ENCODE measurements around the gene SRSF3.
A peak's percentile ranks its signal among the peaks of the same experiment; 100 is the strongest.
"Not testable (repeated sequence)": the region's sequence is repeated elsewhere in the genome, so short reads cannot be mapped to it uniquely, and the experiment has no call there.

The SRSF3 gene

DNA sequence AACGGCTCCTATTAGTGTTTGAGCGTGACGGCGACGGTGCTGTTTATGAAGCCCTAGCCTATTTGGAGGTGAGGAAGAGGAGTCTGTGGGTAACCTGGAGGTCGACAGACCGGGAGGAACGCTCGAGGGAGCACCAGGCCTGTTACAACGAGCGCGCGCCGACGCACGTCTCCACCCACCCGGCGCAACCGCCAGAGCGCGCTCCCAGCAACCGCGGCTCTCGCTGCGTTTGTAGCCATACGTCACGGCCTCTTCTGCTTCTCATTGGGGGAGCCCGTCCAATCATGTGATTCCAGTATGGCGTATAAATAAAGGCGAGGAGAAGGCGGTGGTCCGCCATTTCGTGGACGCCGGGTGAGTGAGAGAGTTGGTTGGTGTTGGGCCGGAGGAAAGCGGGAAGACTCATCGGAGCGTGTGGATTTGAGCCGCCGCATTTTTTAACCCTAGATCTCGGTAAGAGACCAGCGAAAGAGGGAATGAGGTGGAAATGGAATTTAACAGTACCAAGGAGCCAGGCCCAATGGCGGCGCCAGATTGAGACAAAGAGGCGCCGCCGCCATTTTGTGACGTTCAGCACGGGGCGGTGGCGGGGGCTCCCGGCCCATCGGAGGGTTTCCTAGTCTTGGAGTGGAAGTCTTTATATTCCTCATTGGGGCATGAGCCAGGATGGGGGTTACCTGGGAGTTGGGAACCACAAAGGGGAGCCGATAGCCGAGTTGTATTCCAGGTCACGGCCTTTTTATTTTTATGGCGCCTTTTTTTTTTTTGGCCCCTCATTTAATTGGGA, at the start of gene SRSF3:
Gene SRSF3, plus strand, starts transcription at position 334 of the 787 bp plus-strand sequence. CDS start 2,401 bp downstream, outside the sequence.
- peak; percentile 94 to 96 for DNase-seq

DNA sequence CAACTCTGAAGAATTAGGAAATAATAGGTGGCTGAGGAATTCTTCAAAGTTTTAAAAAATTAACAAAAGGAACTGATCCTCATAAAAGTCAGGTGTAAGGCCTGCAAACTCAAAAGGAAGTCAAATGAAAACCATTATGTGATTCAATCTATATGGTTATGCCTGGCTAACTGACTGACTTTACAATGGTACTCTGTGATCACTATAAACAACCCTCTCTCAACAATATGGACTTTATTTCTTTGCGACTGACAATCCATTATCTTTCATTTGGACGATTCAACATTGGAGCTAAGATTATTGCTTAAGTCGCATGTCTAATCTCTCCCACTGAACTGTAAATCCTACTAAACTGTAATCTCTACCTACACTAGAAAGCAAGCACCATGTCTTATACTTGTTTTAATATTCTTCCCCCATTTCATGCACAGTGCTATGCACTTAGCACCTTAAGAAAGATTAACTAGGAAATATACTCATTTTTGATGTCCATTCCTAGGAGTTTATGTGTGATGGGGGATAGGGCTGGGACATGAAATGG, 48.3 kb upstream of the SRSF3 start:
- no peak for DNase-seq

DNA sequence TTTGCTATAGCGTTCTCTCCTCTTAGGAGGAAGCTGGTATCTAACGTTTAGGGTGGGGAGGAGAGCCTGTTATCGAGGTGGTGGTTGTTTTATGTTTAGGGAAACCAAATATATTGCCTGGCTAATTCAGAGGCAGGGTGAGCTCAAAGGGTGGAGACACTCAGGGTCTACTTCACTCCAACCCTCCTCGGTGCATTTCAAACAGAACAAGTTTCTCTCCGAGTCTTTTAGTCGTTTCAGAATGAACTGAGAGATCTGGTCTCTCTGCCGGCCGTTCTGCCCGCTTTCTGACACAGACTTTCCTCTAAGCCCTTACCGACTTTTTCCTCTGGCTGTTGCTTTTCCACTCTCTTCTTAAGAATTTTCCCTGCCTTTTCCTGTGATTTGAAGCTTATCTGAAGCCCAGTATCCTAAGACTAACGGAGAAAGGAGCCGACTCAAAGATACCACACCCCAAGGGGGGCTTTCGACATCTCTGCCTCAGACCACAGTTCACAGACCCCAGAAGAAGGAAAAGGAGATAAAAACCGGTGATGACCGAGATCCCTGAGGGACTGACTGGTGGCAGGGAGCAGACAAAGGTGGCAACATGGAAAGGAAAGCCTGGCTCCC, 47.7 kb upstream of the SRSF3 start:
- peak; percentile 49 to 53 for DNase-seq

DNA sequence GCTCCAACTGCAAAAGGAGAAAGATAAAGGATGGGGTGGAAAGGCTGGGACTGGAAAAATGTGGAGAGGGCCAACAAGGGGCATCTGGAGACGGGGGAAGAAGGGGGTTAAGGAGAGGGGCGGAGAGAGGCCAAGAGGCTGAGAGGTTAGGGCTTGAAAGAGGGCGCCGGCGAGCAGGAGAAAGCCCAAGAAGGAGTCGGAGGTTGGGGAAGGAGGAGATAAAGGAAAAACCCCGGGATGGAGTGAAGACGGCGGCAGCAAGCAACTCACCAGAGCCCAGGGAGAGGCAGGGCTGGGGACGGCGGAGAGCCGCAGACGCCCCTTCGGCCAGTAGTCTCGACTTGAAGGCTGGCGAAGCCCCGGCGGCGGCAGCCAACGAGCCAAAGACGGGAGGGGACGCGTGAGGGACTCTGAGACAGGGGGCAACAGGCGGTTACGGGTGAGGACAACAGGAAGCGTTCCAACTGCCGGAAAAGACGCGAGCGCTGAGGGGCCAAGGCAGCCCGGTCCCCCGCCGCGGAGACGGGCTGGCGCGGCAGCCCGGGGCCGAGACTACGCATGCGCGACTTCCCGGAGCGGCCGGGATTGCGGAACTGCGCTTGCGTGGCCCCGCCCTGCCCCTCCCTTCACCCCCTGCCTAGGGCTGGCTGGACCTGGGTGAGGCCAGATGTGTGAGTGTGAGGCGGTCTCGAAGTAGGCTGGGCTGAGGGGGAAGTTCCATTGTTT, 47.1 kb upstream of the SRSF3 start, which contains the start of gene STK38:
Gene STK38, minus strand, starts transcription at position 560 of the 726 bp plus-strand sequence. CDS start 7,277 bp downstream, outside the sequence.
- peak; percentile 94 to 98 for DNase-seq

DNA sequence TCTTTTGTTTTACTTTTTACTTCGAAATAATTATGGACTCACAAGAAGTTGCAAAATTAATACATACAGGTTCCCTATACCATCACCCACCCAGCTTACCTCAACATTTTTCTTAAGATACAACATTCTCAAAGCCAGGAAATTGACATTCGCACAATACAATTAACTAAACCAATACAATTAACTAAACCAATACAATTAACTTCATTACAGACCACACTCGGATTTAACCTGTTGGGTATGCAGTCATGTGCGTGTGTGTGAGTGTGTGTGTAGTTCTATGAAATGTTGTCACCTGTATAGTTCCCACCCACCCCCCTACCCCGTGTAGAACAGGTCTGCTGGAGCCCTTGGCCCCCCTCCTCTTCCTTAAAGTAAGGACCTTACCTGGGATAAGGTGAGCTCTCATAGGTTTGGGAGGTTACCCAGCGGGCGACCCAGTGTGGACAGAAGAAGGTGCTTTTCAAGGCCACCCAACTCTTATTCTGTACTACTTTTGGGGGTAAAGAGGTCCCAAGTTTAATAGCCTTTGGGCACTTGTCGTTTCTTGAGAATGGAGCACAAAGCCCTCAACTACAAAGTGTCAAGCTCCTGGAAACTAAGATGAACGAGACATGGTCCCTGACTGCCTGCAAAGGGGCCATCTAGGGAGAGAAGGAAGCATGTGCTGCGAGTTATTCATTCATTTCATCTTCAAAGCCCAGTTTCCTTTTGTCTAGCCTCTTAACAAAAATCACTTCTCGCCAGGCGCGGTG, 46.3 kb upstream of the SRSF3 start:
- peak; percentile 35 to 45 for DNase-seq

DNA sequence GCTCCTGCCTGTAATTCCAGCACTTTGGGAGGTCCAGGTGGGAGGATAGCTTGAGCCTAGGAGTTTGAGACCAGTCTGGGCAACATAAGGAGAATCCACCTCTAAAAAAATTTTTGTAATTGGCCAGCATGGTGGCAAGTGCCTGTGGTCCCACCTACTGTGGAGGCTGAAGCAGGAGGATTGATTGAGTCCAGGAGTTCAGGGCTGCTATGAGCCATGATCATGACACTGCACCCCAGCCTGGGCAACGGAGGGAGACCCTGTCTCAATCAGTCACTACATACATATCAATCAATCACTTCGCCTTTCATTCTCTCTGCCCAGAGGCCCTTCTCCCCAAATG, 45.8 kb upstream of the SRSF3 start:
- no peak for DNase-seq

DNA sequence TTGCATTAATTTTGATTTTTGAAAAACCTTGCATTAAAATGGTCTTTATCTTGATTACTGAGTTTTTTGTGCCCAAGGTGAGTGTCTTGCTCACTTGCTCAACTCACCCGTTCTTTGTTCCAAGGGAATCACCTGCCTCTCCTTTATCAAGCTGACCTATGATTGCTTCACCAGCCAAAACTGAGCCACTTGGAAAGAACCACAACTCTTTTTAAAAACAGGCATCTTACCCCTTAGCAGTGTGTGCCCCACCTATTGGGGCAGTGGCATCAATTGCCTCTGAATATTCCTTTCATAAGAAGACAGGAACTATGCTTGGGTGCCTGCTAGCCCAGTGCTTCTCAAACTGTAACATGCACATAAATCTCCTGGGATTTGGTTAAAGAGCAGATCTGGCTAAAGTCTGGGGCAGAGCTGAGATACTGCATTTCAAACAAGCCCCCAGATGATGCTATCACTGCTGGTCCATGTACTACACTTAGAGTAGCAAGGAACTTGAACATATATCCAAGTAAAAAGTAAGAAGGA, 43.6 kb upstream of the SRSF3 start:
- DNase-seq = no peak

DNA sequence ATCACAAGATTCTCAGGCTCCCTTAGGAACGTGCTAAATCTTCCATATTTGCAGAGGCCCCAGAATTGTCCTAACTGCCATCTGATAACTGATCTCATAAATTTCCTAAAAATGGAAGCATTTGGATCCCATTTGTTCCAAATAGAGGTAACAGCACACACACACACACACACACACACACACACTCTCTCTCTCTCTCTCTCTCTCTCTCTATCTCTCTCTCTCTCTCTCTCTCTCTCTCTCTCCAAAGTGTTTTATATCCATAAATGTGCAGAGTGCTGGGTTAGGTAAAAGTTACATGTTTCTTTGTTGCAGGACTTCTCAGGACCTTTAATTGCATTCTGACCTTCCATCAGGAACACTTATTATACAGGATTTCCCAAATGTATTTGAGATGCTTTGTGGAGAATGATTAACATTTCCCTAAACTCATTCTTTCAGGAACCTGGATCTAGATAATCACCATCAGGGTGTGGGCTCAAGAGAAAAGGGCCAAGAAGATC, 38.4 kb upstream of the SRSF3 start:
- DNase-seq = no peak

DNA sequence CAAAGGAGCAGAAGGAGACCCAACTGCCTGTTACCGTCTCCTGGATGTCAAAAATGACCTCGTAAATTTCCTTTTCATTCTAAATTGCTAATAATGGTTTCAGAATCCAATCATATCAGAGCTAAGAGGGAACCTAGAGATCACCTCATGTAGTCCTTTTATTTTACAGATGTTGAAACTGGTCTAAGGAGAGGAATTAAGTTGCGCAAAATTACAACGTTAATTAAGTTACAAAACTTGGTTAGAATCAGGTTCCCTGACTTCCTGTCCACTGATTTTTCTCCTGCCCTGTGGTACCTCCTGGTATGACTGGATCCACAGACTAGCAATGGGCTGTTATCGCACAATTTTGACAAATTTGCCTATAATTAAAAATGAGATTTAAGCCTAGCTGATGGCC, 37.9 kb upstream of the SRSF3 start:
- DNase-seq = no peak

DNA sequence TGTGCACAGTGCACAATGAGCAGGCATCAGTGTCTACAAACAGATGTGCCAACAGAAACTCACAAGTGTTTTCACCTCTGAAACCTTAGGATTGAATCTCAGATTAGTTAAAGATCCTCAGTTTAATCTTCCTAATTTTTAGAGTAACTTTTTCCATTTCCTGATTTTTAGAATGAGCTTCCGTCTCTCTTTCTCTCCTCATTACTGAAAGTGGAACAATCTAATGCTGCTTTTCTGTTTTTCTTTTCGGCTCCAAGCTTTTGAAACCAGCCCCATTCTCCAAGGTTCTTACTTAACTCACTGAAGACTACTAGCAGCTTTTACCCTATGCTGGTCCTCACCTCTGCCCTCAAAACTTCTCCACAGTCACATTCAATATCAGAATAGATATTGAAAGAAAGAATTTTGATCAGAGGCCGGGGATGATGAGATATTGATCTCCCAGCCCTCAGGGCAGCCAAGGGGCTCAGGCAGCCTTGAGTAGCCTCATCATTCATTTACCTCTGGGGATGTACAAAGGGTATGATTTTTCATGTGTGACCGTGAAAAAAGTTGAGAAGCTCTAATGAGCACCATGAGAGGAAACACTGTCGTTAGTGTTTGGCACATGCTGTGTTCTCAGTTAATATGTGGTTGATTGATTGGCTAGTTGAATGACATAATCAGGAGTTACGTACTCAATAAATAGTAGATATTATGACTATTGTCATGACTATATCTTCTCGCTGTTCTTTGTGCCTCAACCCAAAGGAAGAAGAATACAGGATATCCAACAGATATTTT, 35.0 kb upstream of the SRSF3 start:
- DNase-seq = no peak

DNA sequence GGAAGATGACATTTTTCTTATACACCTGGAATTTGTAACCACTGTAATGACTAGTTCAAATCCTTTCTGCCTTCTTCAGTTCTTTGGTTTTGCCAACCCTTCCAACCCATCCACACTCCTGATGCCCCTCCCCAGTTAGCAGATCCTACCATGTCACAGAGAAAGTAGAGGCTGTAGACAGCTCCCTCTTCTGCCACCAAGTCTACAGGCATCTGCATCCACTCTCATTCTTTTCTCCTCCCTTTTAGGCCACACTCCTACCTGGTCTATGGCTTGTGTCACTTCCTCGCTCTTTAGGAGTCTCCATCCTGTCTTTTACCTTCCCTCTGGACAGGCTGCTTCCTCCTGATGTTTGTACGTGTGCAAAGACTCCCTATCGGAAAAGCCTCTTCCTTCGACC, 33.3 kb upstream of the SRSF3 start:
- DNase-seq = no peak

DNA sequence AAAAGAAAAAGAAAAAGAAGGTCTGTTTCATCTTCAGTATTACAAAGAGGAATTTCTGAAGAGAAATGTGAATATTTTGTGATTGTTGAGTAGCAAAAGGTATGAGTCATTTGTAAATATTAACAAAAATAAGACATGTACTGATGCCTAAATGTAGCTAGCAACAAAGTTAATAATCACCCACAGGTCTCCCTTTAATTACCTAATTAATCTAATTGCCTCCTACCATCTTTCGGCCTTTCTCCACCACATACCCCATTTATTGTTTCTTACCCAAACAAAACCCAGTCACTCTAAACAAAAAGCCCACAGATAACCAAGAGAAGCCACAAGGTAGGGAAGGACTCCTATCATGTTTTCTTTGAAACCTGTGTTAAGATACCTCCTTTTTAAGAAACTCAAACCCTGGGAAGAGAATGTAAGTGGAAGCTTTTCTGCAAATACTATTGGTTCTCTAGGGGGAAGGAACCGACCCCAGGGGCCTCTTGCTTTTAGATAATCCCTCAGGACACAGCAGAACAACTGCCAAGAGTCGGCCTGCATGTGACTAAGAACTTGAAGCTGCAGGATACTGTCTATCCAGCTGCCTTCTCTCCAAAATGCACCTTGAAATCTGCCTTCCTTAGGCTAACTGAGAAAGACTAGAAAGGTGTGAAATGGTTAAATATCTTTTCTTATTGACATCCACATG, 30.8 kb upstream of the SRSF3 start:
- no peak for DNase-seq

DNA sequence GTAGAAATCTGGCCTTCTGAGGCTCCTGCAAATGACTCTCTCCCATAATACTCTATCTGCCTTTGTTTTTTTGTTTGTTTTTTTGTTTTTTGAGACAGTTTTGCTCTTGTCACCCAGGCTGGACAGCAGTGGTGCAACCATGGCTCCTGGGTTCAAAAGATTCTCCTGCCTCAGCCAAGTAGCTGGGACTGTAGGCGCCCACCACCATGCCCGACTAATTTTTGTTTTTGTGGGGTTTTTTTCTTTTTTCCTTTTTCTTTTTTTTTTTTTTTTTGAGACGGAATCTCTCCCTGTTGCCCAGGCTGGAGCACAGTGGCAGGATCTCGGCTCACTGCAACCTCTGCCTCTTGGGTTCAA, 30.3 kb upstream of the SRSF3 start:
- no peak for DNase-seq

DNA sequence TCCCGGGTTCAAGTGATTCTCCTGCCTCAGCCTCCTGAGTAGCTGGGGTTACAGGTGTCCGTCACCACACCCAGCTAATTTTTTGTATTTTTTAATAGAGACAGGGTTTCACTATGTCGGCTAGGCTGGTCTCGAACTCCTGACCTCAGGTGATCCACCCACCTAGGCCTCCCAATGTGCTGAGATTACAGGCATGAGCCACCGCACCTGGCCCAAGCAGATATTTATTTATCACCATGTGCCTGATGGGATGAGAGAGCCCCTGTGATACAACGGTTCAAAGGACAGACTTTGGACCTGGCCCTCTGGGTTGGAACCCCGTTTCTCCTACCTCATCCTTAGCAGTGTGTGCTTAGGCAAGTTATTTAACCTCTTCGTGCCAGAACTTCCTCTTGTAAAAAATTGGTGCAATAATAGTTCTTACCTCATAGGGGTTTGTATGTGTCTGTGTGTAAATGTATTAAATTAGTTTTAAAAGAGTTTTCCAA, 27.7 kb upstream of the SRSF3 start:
- no peak for DNase-seq

DNA sequence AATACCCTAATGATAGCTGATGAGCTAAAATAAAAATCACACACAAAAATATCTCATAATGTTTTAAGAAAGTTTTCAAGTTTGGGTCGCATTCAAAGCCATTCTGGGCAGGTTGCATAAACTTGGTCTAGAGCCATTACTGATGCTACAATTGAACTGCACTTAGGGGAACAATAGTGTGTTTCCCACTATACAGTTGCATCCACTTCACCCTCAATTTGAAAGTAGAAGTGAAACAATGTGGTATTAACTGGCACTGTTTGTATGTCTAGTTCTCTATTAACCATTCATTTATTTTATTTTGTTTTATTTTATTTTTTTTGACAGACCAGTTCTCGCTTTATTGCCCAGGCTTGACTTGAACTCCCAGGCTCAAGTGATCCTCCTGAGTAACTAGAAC, 23.9 kb upstream of the SRSF3 start:
- no peak for DNase-seq

DNA sequence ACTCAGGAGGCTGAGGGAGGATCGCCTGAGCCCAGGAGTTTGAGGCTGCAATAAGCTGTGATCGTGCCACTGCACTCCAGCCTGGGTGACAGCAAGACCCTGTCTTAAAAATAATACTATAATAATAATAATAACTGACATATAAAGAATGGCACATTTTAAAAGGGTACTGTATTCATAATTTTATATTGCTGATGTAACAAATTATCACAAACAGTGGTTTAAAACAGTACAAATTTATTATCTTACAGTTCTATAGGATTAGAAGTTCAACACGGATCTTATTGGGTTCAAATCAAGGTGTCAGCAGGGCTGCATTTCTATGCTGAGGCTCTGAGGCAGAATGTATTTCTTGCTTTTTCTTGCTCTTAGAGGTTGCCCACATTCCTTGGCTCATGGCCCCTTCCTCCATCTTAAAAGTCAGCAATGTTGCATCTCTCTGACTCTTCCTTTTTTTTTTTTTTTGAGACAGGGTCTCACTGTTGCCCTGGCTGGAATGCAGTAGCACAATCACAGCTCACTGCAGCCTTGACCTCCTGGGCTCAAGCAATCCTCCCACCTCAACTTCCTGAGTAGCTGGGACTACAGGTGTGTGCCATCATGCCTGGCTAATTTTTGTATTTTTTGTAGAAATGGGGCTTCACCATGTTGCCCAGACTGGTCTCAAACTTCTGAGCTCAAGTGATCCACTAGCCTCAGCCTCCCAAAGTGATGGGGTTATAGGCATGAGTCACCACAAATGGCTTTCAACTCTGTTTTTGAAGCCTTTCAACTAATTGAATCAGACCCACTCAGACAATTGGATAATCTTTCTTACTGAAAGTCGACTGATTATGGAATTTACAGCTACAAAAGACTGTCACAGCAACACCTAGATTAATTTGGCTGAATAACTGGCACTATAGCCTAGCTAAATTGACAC, 22.8 kb upstream of the SRSF3 start:
- DNase-seq = no peak

DNA sequence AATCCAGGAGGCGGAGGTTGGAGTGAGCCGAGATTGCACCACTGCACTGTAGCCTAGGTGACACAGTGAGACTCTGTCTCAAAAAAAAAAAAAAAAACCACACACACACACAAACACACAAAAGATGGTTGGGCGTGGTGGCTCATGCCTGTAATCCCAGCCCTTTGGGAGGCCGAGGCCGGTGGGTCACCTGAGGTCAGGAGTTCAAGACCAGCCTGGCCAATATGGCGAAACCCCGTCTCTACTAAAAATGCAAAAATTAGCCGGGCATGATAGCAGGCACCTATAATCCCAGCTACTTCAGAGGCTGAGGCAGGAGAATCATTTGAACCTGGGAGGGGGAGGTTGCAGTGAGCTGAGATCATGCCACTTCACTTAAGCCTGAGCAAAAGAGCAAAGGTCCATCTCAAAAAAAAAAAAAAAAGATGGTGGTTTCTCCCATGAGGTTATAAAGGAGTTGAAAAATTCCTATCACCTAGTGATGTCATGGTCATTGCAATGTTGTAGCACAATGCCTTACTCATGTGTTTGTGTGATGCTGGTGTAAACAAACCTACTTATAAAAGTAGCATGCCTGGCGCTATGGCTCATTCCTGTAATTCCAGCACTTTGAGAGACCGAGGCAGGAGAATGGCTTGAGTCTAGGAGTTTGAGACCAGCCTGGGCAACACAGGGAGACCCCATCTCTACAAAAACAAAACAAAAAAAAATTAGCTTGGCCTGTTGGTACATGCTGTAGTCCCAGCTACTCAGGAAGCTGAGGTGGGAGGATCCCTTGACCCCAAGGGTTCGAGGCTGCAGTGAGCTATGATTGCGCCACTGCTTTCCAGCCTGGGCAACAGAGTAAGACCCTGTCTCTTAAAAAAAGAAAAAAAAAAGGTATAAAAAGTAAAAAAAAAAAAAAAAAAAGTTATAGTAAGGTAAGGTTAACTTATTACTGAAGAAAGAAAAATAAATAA, 21.5 kb upstream of the SRSF3 start:
- not testable (repeated sequence) for DNase-seq

DNA sequence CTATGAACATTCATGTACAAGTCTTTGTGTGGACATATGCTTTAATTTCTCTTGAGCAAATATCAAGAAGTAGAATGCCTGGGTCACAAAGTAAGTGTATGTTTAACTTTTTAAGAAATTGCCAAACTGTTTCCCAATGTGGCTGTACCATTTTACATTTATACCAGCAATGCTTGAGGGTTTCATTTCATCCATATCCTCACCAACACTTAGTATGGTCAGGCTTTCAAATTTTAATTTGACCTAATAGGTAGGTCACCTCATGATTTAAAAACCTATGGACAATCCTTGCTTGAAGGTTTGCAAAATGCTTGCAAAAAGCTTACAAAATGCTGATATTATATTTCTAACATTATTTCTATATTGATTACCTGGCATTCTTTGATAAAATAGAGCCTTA, 19.5 kb upstream of the SRSF3 start:
- DNase-seq = no peak
